ENCODE data around the gene RSPH1. TPM values are rescaled to one million over a fixed set of nuclear protein-coding genes. Genes with fewer than 3 reads are reported as not detected.

Gene RSPH1
- total and polyA plus RNA-seq, 2 of the 8 experiments (the other 6 are each of a cell fraction or from before 2014, with no cell fraction given), result 0.24 TPM; not detected in 1

GRCh38 chr21:42429021-42429420, 67.0 kb downstream of the RSPH1 start:
- H3K9me3 ChIP-seq (ENCODE audit: insufficient read depth in 2 of 2, low read depth in 1 of 2, low read length in 1 of 2), result peaks cover 4% of the 10 kb centered on the region in 2 experiments; a peak in 2 of 4 replicates
- CTCF ChIA-PET (ENCODE audit: partially characterized antibody), result interaction anchor here (0.7 to 2.1 kb wide), 7 partner anchors 8 to 170 kb away, joined by 3 to 10 read pairs (median 5); no protein-coding TSS in a partner anchor
- TF ChIP-seq JUND (IDR thresholded peaks at IDR 0.05; ENCODE audit: low read length) (no peak), CHD1 (IDR thresholded peaks at IDR 0.05; ENCODE audit: low read depth, low read length) (no peak), ZNF274 (IDR thresholded peaks at IDR 0.05; ENCODE audit: borderline replicate concordance, extremely low read depth, low read length) (no peak), TEAD4 (IDR thresholded peaks at IDR 0.05; ENCODE audit: low read depth, low read length) (no peak), SIX5 (IDR thresholded peaks at IDR 0.05; ENCODE audit: low read depth, low read length) (no peak), PHF8 (conservative IDR thresholded peaks at IDR 0.05; ENCODE audit: low read depth, low read length) (no peak), BRCA1 (IDR thresholded peaks at IDR 0.05; ENCODE audit: low read depth, low read length) (no peak), GABPA (IDR thresholded peaks at IDR 0.05; ENCODE audit: borderline replicate concordance, insufficient read depth, low read length) (no peak), FOSL1 (IDR thresholded peaks at IDR 0.05; ENCODE audit: insufficient read depth, low read depth, low read length) (no peak), CBX5 (IDR thresholded peaks at IDR 0.05; ENCODE audit: low read depth, low read length) (no peak), POLR2AphosphoS5 (IDR thresholded peaks at IDR 0.05; ENCODE audit: low read depth, low read length) (no peak), BCL11A (IDR thresholded peaks at IDR 0.05; ENCODE audit: low read depth in 2 of 2, low read length in 2 of 2) (no peak), KDM5A (IDR thresholded peaks at IDR 0.05; ENCODE audit: low read length) (no peak)
- TF ChIP-seq, protein P1, sequence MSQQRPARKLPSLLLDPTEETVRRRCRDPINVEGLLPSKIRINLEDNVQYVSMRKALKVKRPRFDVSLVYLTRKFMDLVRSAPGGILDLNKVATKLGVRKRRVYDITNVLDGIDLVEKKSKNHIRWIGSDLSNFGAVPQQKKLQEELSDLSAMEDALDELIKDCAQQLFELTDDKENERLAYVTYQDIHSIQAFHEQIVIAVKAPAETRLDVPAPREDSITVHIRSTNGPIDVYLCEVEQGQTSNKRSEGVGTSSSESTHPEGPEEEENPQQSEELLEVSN (IDR thresholded peaks at IDR 0.05), result no peak

More at GRCh38 chr21:42429021-42429420, 67.0 kb downstream of the RSPH1 start:
- no peaks in the 10 kb centered on the region for H3K36me3 ChIP-seq (ENCODE audit: control insufficient read depth in 2 of 4, insufficient read depth in 4 of 4, low read length in 3 of 4)
- DNase-seq (ENCODE audit: low read depth in 1 of 2, low spot score in 2 of 2), result no peak
- no peak for FAIRE-seq
- H3K27ac ChIP-seq (ENCODE audit: low read depth, low read length), result no peak overlapping the region
- no peak overlapping the region for H2BK5ac ChIP-seq (ENCODE audit: low read depth, low read length)
- no peak overlapping the region for H2BK120ac ChIP-seq (replicated peaks; ENCODE audit: low read depth, low read length)
- H3K4ac ChIP-seq (replicated peaks; ENCODE audit: insufficient read length, low read depth, low read length), result no peak overlapping the region
- no peak overlapping the region for H4K8ac ChIP-seq (ENCODE audit: extremely low read depth, insufficient read depth, low read length)
- H2BK15ac ChIP-seq (ENCODE audit: low read length), result no peak overlapping the region
- no peak overlapping the region for H3K18ac ChIP-seq (ENCODE audit: extremely low read depth, low read length)
- H3K23me2 ChIP-seq (ENCODE audit: low read depth, low read length), result no peaks in the 10 kb centered on the region
- H3K9ac ChIP-seq (replicated peaks in 1 of 4; ENCODE audit: extremely low read depth in 1 of 4, low read depth in 3 of 4, low read length in 3 of 4), result no peak overlapping the region
- H3K79me1 ChIP-seq (ENCODE audit: low read depth, low read length), result no peaks in the 10 kb centered on the region
- H4K91ac ChIP-seq (replicated peaks; ENCODE audit: insufficient read length, low read length), result no peak overlapping the region
- H2BK20ac ChIP-seq (ENCODE audit: low read length), result no peak overlapping the region
- H2AFZ ChIP-seq (ENCODE audit: low read length), result no peak overlapping the region
- H3K4me1 ChIP-seq (replicated peaks in 1 of 4; ENCODE audit: control insufficient read depth in 3 of 4, insufficient read depth in 4 of 4, low read length in 3 of 4), result no peaks in the 10 kb centered on the region
- H4K20me1 ChIP-seq (replicated peaks in 1 of 2; ENCODE audit: control insufficient read depth in 1 of 2, insufficient read depth in 2 of 2, low read length in 2 of 2), result no peaks in the 10 kb centered on the region
- H3K4me2 ChIP-seq (ENCODE audit: insufficient read depth in 1 of 2, low read depth in 2 of 2, low read length in 2 of 2), result no peak overlapping the region
- no peak overlapping the region for H3K56ac ChIP-seq (replicated peaks; ENCODE audit: insufficient read length, low read depth, low read length)
- H2AK5ac ChIP-seq (ENCODE audit: low read depth, low read length), result no peak overlapping the region
- POLR2A ChIA-PET (ENCODE audit: partially characterized antibody), result no interaction called here
- no peaks in the 10 kb centered on the region; a peak in 1 of 7 replicates for H3K27me3 ChIP-seq (replicated peaks in 1 of 4; ENCODE audit: control insufficient read depth in 3 of 4, extremely low read depth in 1 of 4, insufficient read depth in 3 of 4, low read length in 3 of 4)
- no peak overlapping the region for H4K5ac ChIP-seq (ENCODE audit: insufficient read length, low read depth, low read length)
- H3K4me3 ChIP-seq (ENCODE audit: extremely low read depth in 1 of 4, insufficient read depth in 2 of 4, low read depth in 3 of 4, low read length in 4 of 4), result no peak overlapping the region
- H3K14ac ChIP-seq (ENCODE audit: insufficient read length), result no peak overlapping the region
- no peak overlapping the region for H3K23ac ChIP-seq (ENCODE audit: insufficient read length)
- H2BK12ac ChIP-seq (ENCODE audit: low read depth, low read length), result no peak overlapping the region
- no peaks in the 10 kb centered on the region for H3K79me2 ChIP-seq (ENCODE audit: control insufficient read depth in 1 of 2, insufficient read depth in 2 of 2, low read length in 2 of 2)
- 90% methylated on average over 1 of the region's 1 CpG; no CpG with 5 or more reads in 1 of the 2 experiments for WGBS, 2 experiments (ENCODE audit: extremely low coverage in 1 of 2, insufficient coverage in 1 of 2, insufficient read length in 1 of 2, insufficient replicate concordance in 2 of 2, low coverage in 1 of 2, low lambda C conversion rate in 2 of 2, missing lambda C conversion rate in 1 of 2)

Data from H1 (cell line).